Endometrial microvascular endothelial cells (primary cell): ENCODE results near the gene DMRTC1B. TPM values are rescaled to one million over a fixed set of nuclear protein-coding genes. Genes with fewer than 3 reads are reported as not detected.
"Not testable (repeated sequence)": the region's sequence is repeated elsewhere in the genome, so short reads cannot be mapped to it uniquely, and the experiment has no call there.

ENCODE experiments used
- in situ Hi-C: cut with HindIII; loops from 2 replicates; pipeline ENCODE4 v1.10.0; 2017; ENCODE audit warnings: low sequenced_read_pairs, low pct_unique_long_range_greater_than_20kb; ENCODE audit errors: inconsistent ontology term
- total RNA-seq: library from RNA; depleted of rRNA; stranded (reverse); fragments of >200 nt; gene quantifications from one replicate; pipeline ENCODE4 v1.2.3, GENCODE V29; 2015; ENCODE audit errors: inconsistent ontology term

DMRTC1B gene
- total RNA-seq: not detected

GRCh38 chrX:72776653-72777466 is at the start of gene DMRTC1B:
TSS of gene DMRTC1B (plus strand) at chrX:72776890. CDS start at chrX:72845136, 68,246 bp downstream.
- in situ Hi-C loops: not testable (repeated sequence)

- in situ Hi-C loops: no loop called here
Measured at GRCh38 chrX:72727846-72728245, 48.8 kb upstream of the DMRTC1B start.

GRCh38 chrX:72733636-72734035 is 43.1 kb upstream of the DMRTC1B start:
- in situ Hi-C loops: not testable (repeated sequence)

- in situ Hi-C loops: no loop called here
Measured at GRCh38 chrX:72735561-72735960, 41.1 kb upstream of the DMRTC1B start.

GRCh38 chrX:72745546-72745945 is 31.1 kb upstream of the DMRTC1B start:
- in situ Hi-C loops: not testable (repeated sequence)

GRCh38 chrX:72748545-72748944 is 28.1 kb upstream of the DMRTC1B start:
- in situ Hi-C loops: not testable (repeated sequence)

GRCh38 chrX:72760454-72760853 is 16.2 kb upstream of the DMRTC1B start:
- in situ Hi-C loops: not testable (repeated sequence)

GRCh38 chrX:72777467-72777790 is 739 bp downstream of the DMRTC1B start:
- in situ Hi-C loops: not testable (repeated sequence)

- in situ Hi-C loops: not testable (repeated sequence)
Measured at GRCh38 chrX:72778146-72778545, 1.5 kb downstream of the DMRTC1B start.

- in situ Hi-C loops: not testable (repeated sequence)
Measured at GRCh38 chrX:72782560-72782959, 5.9 kb downstream of the DMRTC1B start, which contains the start of gene FAM236B. TSS of gene FAM236B (minus strand) at chrX:72782660. CDS start at chrX:72782560, 100 bp downstream.

GRCh38 chrX:72783365-72783936 is 6.8 kb downstream of the DMRTC1B start:
- in situ Hi-C loops: not testable (repeated sequence)

- in situ Hi-C loops: not testable (repeated sequence)
Measured at GRCh38 chrX:72783964-72784363, 7.3 kb downstream of the DMRTC1B start.

GRCh38 chrX:72788142-72788541 is 11.5 kb downstream of the DMRTC1B start:
- in situ Hi-C loops: not testable (repeated sequence)

GRCh38 chrX:72790390-72790789 is 13.7 kb downstream of the DMRTC1B start:
- in situ Hi-C loops: not testable (repeated sequence)

GRCh38 chrX:72808110-72808509 is 31.4 kb downstream of the DMRTC1B start, which contains the start of gene FAM236D:
TSS of gene FAM236D (minus strand) at chrX:72808210. CDS start at chrX:72808110, 100 bp downstream.
- in situ Hi-C loops: not testable (repeated sequence)

- in situ Hi-C loops: not testable (repeated sequence)
Measured at GRCh38 chrX:72830701-72831100, 54.0 kb downstream of the DMRTC1B start.

GRCh38 chrX:72837532-72837931 is 60.8 kb downstream of the DMRTC1B start:
- in situ Hi-C loops: not testable (repeated sequence)

- in situ Hi-C loops: not testable (repeated sequence)
Measured at GRCh38 chrX:72882898-72883297, 106.2 kb downstream of the DMRTC1B start.

GRCh38 chrX:72889740-72890139 is 113.0 kb downstream of the DMRTC1B start:
- in situ Hi-C loops: not testable (repeated sequence)
